Measurements from ENCODE around the gene TULP4. TPM values are rescaled to one million over a fixed set of nuclear protein-coding genes. Genes with fewer than 3 reads are reported as not detected.

The TULP4 gene
- total RNA-seq, 1 donor from 2014 or later: 104 TPM

DNA sequence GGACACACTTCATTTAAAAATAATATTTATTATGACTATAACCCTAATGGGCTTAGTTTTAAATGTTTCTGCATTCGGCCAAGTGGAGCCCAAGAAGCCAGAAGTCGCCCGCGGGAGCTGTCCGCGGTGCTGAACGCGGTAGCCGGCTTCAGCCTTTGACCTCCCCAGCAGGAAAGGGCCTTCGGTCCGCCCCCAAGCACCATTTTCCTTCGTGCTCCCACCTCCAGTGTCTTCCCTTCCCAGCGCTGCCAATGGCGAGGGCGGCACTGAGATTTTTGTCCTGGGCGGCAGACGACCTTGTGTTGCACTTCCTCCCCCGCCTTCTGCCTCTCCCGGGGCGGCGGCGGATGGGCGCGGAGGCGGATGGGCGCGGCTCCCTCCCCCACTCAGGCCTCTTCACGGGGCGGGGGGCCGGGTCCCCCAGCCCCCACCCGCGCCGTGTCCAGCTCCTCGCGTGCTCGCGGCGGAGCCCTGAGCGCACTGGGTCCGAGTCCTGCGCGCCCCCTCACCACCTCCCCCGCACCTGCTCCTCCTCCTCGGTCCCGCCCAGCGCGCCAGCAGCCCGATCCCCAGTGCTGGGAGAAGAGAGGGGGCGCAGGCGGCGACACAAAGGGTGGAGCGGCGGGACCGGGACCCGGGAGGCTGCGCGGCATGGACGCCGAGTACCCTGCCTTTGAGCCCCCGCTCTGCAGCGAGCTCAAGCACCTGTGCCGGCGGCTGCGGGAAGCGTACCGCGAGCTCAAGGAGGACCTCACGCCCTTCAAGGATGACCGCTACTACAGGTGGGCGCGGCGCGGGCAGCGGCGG is 224.0 kb downstream of the TULP4 start:
- DNase-seq: peak; percentile 83
- Histone ChIP-seq H3K27me3 (ENCODE audit: low read depth) (peaks cover 26% of the 10 kb centered on the region), H3K36me3 (no peaks in the 10 kb centered on the region), H3K9me3 (no peaks in the 10 kb centered on the region), H3K4me1 (peaks cover 4% of the 10 kb centered on the region), H3K27ac (no peak overlapping the region), H3K4me3 (peak overlapping the region; percentile 62)
- peak; percentile 84 to 90 for ATAC-seq
- intact Hi-C loops (cut with DNase I): no loop called here
- TF ChIP-seq, protein P1, sequence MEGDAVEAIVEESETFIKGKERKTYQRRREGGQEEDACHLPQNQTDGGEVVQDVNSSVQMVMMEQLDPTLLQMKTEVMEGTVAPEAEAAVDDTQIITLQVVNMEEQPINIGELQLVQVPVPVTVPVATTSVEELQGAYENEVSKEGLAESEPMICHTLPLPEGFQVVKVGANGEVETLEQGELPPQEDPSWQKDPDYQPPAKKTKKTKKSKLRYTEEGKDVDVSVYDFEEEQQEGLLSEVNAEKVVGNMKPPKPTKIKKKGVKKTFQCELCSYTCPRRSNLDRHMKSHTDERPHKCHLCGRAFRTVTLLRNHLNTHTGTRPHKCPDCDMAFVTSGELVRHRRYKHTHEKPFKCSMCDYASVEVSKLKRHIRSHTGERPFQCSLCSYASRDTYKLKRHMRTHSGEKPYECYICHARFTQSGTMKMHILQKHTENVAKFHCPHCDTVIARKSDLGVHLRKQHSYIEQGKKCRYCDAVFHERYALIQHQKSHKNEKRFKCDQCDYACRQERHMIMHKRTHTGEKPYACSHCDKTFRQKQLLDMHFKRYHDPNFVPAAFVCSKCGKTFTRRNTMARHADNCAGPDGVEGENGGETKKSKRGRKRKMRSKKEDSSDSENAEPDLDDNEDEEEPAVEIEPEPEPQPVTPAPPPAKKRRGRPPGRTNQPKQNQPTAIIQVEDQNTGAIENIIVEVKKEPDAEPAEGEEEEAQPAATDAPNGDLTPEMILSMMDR (IDR thresholded peaks at IDR 0.05): no peak

DNA sequence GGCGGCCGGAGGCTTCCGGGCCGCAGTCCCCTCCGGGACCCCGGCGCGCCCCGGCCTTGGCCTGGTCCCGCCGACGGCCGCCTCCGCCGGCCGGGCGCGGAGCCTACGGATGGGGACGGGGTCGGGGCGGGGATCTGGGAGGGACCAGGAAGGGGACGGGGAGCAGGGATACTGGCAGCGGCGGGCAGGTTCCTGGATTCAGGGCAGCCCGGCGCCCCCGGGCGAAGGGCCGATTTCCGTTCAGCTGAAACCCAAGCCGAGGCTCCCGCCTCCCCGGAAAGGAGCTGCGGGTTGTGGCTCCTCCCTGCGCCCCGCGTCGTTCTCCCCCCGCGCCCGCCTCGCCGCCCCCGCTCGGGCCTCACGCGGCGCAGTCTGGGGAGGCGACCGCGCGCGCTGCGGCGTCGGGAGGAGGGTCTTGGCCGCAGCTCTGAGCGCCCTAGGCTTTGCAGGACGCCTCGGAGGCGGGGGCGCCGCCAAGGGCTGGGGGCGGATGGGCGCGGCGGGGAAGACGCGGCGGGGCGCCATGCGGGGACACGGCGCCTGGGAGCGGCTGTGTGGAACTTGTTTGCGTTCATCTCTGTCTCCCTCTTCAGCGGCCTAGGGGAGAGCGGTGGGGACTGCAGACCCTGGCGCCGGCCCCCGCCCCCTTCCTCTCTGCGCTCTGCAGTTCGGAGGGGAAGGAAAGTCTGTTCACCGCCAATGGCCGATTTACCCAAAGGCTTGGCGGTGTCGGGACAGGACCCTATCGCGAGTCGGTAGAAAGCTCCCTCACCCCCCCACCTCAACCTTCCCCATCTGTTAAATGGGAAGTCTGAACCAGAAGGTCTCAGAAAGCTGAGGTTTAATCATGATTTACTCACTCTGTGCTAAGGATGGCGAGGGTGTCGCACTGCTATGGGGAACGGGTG is 224.9 kb downstream of the TULP4 start:
- intact Hi-C loops (cut with DNase I): no loop called here
- ATAC-seq: peak; percentile 49 to 62
- peaks cover 4% of the 10 kb centered on the region for H3K4me1 ChIP-seq
- no peak overlapping the region for H3K27ac ChIP-seq
- H3K9me3 ChIP-seq: no peaks in the 10 kb centered on the region
- H3K27me3 ChIP-seq (ENCODE audit: low read depth): peaks cover 26% of the 10 kb centered on the region
- peak overlapping the region; percentile 62 for H3K4me3 ChIP-seq
- TF ChIP-seq, protein P1 (IDR thresholded peaks at IDR 0.05): no peak
- DNase-seq: no peak
- H3K36me3 ChIP-seq: no peaks in the 10 kb centered on the region

DNA sequence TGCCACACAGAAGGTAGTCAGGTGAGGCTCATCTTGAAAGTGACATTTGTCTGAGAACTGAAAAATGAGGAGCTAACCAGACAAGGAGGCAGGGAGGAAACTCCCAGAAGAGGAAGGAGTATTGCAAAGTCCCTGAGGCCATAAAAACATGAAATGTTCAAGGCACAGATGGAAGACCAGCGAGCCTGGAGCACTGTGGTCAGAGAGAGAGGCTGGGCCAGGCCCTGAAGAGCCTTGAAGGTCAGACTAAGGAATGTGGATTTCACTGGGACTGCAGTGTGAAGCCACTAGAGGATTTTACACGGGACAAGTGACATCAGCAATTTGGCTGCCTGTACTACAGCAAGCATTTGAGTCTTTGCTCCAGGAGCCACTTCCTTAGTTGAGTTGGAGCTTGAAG is 226.5 kb downstream of the TULP4 start:
- TF ChIP-seq, protein P1 (IDR thresholded peaks at IDR 0.05): no peak
- H3K4me1 ChIP-seq: peaks cover 4% of the 10 kb centered on the region
- ATAC-seq (no peak), DNase-seq (no peak)
- no peaks in the 10 kb centered on the region for H3K9me3 ChIP-seq
- no peak overlapping the region for H3K4me3 ChIP-seq
- intact Hi-C loops (cut with DNase I): no loop called here
- H3K36me3 ChIP-seq: no peaks in the 10 kb centered on the region
- H3K27me3 ChIP-seq (ENCODE audit: low read depth): peaks cover 26% of the 10 kb centered on the region
- H3K27ac ChIP-seq: no peak overlapping the region

DNA sequence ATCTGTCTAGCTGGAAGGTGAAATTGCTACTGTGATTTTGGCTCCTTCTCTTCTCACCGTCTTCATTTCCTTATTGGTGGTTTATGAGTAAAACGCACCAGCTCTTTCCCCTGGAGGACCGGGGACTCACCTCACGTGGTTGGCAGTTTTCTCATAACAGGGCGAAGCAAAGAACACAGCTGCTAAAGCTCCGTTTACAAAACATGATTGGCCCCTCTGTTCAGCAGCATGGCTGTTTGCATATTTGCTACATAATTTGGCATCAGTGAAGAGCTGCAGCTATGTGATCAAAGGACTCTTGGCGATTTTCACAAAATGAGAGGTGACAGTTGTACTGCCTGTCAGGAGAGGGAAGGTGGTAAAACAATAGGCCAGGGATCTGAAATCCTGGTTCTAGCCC is 227.1 kb downstream of the TULP4 start:
- intact Hi-C loops (cut with DNase I): no loop called here
- H3K4me1 ChIP-seq: peaks cover 4% of the 10 kb centered on the region
- H3K27ac ChIP-seq: no peak overlapping the region
- no peak for DNase-seq
- H3K4me3 ChIP-seq: no peak overlapping the region
- no peaks in the 10 kb centered on the region for H3K36me3 ChIP-seq
- TF ChIP-seq, protein P1 (IDR thresholded peaks at IDR 0.05): no peak
- H3K27me3 ChIP-seq (ENCODE audit: low read depth): peaks cover 26% of the 10 kb centered on the region
- no peak for ATAC-seq
- H3K9me3 ChIP-seq: no peaks in the 10 kb centered on the region

DNA sequence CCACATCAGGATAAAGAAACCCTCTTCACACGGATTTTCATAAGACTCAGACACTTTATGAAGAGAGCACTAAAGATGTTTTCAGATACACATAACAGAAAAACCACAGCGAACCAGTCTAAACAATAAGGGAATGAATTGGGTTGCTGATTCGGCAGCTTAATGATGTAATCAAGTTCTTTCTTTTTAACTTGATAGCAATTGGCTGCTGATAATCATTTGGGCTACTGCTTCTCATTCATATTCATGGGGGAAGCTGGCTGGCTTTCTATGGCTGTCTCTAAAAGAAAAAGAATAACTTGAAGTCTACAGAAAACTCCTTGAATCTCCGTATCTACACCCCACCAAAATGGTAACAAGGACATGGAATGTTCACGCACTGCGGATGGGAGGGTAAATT is 227.6 kb downstream of the TULP4 start:
- Histone ChIP-seq H3K27me3 (ENCODE audit: low read depth) (peaks cover 26% of the 10 kb centered on the region), H3K4me1 (peaks cover 4% of the 10 kb centered on the region), H3K4me3 (no peak overlapping the region), H3K27ac (no peak overlapping the region), H3K9me3 (no peaks in the 10 kb centered on the region), H3K36me3 (no peaks in the 10 kb centered on the region)
- no peak for ATAC-seq
- intact Hi-C loops (cut with DNase I): no loop called here
- TF ChIP-seq, protein P1 (IDR thresholded peaks at IDR 0.05): no peak
- DNase-seq: no peak
